Osteoblast (primary cell): ENCODE data around the gene MEF2A. TPM values are rescaled to one million over a fixed set of nuclear protein-coding genes. Genes with fewer than 3 reads are reported as not detected.

Experiments
- DNase-seq: peaks from one replicate; pipeline ENCODE4 v3.0.0; 2011; ENCODE audit warnings: low spot score, mixed read lengths; ENCODE audit not compliant: insufficient read length; ENCODE audit errors: missing footprints
- H2AFZ ChIP-seq: 2 replicates; pipeline ENCODE4 v1.6.0; 2011; ENCODE audit warnings: mild to moderate bottlenecking, low read length
- H3K27ac ChIP-seq: 2 replicates; pipeline ENCODE4 v1.5.1; 2011; ENCODE audit warnings: mild to moderate bottlenecking, low read depth, low read length, moderate library complexity
- H3K27me3 ChIP-seq: 2 replicates; pipeline ENCODE4 v1.6.0; 2012; ENCODE audit warnings: mild to moderate bottlenecking, control low read depth, inconsistent platforms, low read length, moderate library complexity; ENCODE audit not compliant: insufficient read depth
- H3K36me3 ChIP-seq: 2 replicates; pipeline ENCODE4 v1.5.1; 2011; ENCODE audit warnings: mild to moderate bottlenecking, low read length, control low read depth, moderate library complexity; ENCODE audit not compliant: insufficient read depth
- H3K4me1 ChIP-seq: 2 replicates; pipeline ENCODE4 v1.5.1; 2011; ENCODE audit warnings: mild to moderate bottlenecking, low read length, control low read depth, moderate library complexity; ENCODE audit not compliant: insufficient read depth
- H3K4me2 ChIP-seq: 2 replicates; pipeline ENCODE4 v1.6.0; 2011; ENCODE audit warnings: mild to moderate bottlenecking, low read length; ENCODE audit not compliant: insufficient read depth
- H3K4me3 ChIP-seq: fragments of 200-600 bp; sonication (generic); 3 replicates; pipeline ENCODE4 v1.5.1; 2012; ENCODE audit warnings: mild to moderate bottlenecking, low read length, inconsistent platforms; ENCODE audit not compliant: insufficient read depth
- H3K79me2 ChIP-seq: 2 replicates; pipeline ENCODE4 v1.6.0; 2012; ENCODE audit warnings: mild to moderate bottlenecking, low read length, control low read depth, inconsistent platforms; ENCODE audit not compliant: insufficient read depth
- H3K9me3 ChIP-seq: 2 replicates; pipeline ENCODE4 v1.5.1; 2011; ENCODE audit warnings: low read depth, low read length, control low read depth
- H4K20me1 ChIP-seq: 2 replicates; pipeline ENCODE4 v1.6.0; 2012; ENCODE audit warnings: mild to moderate bottlenecking, low read length, control low read depth; ENCODE audit not compliant: insufficient read depth
- CTCF ChIP-seq: IDR thresholded peaks from 2 replicates; pipeline ENCODE4 v1.5.1; 2011; ENCODE audit warnings: mild to moderate bottlenecking, low read depth, low read length, moderate library complexity; ENCODE audit errors: extremely low read depth
- small RNA-seq: library from RNA; depleted of rRNA; stranded (forward); fragments of <200 nt; gene quantifications from one replicate; pipeline ENCODE3, GENCODE V24; 2012
- total RNA-seq: library from RNA; depleted of rRNA; stranded (reverse); fragments of >200 nt; gene quantifications from 2 replicates; pipeline ENCODE4 v1.2.3, GENCODE V29; 2012

The MEF2A gene
- total RNA-seq, 1 donor: 55.4 TPM

DNA sequence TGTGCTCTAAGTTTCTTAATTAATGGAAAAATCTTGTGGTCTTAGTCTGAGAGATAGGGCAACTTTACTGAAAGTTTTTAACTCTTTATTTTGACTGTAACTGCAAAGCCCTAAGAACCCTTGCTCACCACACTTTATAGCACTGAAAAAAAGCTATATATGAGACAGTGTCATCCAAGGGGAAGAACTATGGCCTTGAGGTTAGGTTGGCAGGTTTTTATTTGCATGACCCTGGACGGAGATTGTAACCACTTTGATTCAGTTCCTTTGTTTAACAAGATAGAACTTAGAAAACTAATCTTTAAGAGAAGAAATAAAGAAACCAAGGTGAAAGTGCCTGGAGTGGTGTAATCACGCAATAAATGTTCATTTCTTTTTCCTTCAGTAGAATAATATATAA, 198.0 kb downstream of the MEF2A start:
- no peaks in the 10 kb centered on the region for H3K9me3 ChIP-seq
- H3K4me3 ChIP-seq: no peak overlapping the region
- peaks cover 6% of the 10 kb centered on the region for H3K27me3 ChIP-seq
- H2AFZ ChIP-seq: no peak overlapping the region
- H3K27ac ChIP-seq: no peak overlapping the region
- H3K4me1 ChIP-seq: peaks cover 3% of the 10 kb centered on the region
- no peaks in the 10 kb centered on the region for H3K79me2 ChIP-seq
- H3K4me2 ChIP-seq: no peak overlapping the region
- TF ChIP-seq CTCF: no peak
- no peaks in the 10 kb centered on the region for H4K20me1 ChIP-seq
- H3K36me3 ChIP-seq: no peaks in the 10 kb centered on the region
- DNase-seq: no peak

GRCh38 chr15:99764522-99764921, 198.7 kb downstream of the MEF2A start:
- Histone ChIP-seq H3K27me3 (peaks cover 6% of the 10 kb centered on the region), H2AFZ (no peak overlapping the region), H3K4me1 (peaks cover 3% of the 10 kb centered on the region), H3K36me3 (no peaks in the 10 kb centered on the region), H3K4me2 (no peak overlapping the region), H3K79me2 (no peaks in the 10 kb centered on the region), H3K4me3 (no peak overlapping the region), H4K20me1 (no peaks in the 10 kb centered on the region), H3K9me3 (no peaks in the 10 kb centered on the region), H3K27ac (no peak overlapping the region)
- no peak for DNase-seq
- TF ChIP-seq CTCF: no peak

Small RNA genes within 50 kb of the gene (small RNA-seq; reads per million reads assigned to genes)
- gene RF00019: not detected

Other genes starting within 250 kb of the MEF2A start
- 8.7 and 11.2 TPM in 2 replicates for gene LYSMD4, start 167.5 kb downstream of the MEF2A start, total RNA-seq